HCT116 (cell line): ENCODE results near the gene CEP170B. TPM values are rescaled to one million over a fixed set of nuclear protein-coding genes. Genes with fewer than 3 reads are reported as not detected.

Experiments
- ATAC-seq: fragments of 200-7000 bp; cut with Tn5 transposase; 2 replicates; pipeline ENCODE4 v1.9.1; 2020; ENCODE audit warnings: mild to moderate bottlenecking, moderate library complexity
- BruUV-seq: library from RNA; stranded (reverse); fragments of 400-500 nt; replicated peaks from 2 replicates; lab custom pipeline; 2021; lab: Mats Ljungman, UMichigan
- CTCF ChIA-PET: fragments of 300-600 bp; sonication (Branson Sonifier 250); formaldehyde crosslinking; loops from one replicate; lab custom pipeline; 2021; ENCODE audit warnings: antibody characterized with exemption; lab: Charles Lee
- POLR2A ChIA-PET: fragments of 300-600, 350-600 bp; sonication (Branson Sonifier 250); formaldehyde crosslinking; loops from one replicate; lab custom pipeline; 2021; ENCODE audit warnings: antibody characterized with exemption; lab: Charles Lee
- RAD21 ChIA-PET, 2 experiments: fragments of 300-600 bp; sonication (Branson Sonifier 250); formaldehyde crosslinking; loops; one replicate each; lab custom pipeline; 2023; ENCODE audit warnings: low total read pairs in 2 of 2; ENCODE audit not compliant: uncharacterized antibody in 2 of 2, unreplicated experiment in 2 of 2, low non-redundant PET in 1 of 2; lab: Charles Lee
- DNase-seq: peaks from one replicate; pipeline ENCODE4 v3.0.0-alpha.2; 2010; ENCODE audit warnings: low read depth, low spot score
- H2AFZ ChIP-seq: fragments of 200-600 bp; shearing (Covaris generic), sonication (generic); 2 replicates; pipeline ENCODE4 v1.6.1; 2017; ENCODE audit warnings: low read depth, mixed run types, mixed read lengths, antibody characterized with exemption, low read length; ENCODE audit not compliant: poor library complexity, severe bottlenecking
- H3K27ac ChIP-seq: 2 replicates; pipeline ENCODE4 v1.5.1; 2012; ENCODE audit warnings: low read depth, low read length
- H3K27me3 ChIP-seq: fragments of 200-600 bp; sonication (generic); 2 replicates; pipeline ENCODE4 v1.6.1; 2016; ENCODE audit warnings: mixed run types, low read length, mixed read lengths; ENCODE audit not compliant: insufficient read depth
- H3K36me3 ChIP-seq, 2 experiments: fragments of 200-500 bp in 1 of 2; fragments of 200-600 bp in 1 of 2; sonication (Bioruptor generic) in 1 of 2; sonication (generic) in 1 of 2; 2 replicates each; pipeline versions ENCODE4 v1.5.1 to v1.6.1; 2014 to 2016; ENCODE audit warnings: low read length in 2 of 2, inconsistent platforms in 1 of 2, mixed read lengths in 1 of 2, mixed run types in 1 of 2; ENCODE audit not compliant: insufficient read depth in 2 of 2, control insufficient read depth in 1 of 2
- H3K4me1 ChIP-seq, 2 experiments: fragments of 200-600 bp in 1 of 2; sonication (generic) in 1 of 2; 2 replicates each; pipeline versions ENCODE4 v1.5.1 to v1.6.1; 2012 to 2017; ENCODE audit warnings: low read length in 2 of 2, inconsistent platforms in 1 of 2, mild to moderate bottlenecking in 1 of 2, mixed read lengths in 1 of 2, mixed run types in 1 of 2, moderate library complexity in 1 of 2; ENCODE audit not compliant: insufficient read depth in 2 of 2, control insufficient read depth in 1 of 2
- H3K4me2 ChIP-seq: fragments of 200-600 bp; sonication (generic); 2 replicates; pipeline ENCODE4 v1.6.1; 2017; ENCODE audit warnings: mixed run types, low read length, mixed read lengths
- H3K4me3 ChIP-seq, 2 experiments: fragments of 200-600 bp in 1 of 2; sonication (generic) in 1 of 2; replicated peaks in 1 of 2; 2 replicates each; pipeline ENCODE4 v1.5.1; 2011 to 2016; ENCODE audit warnings: low read length in 2 of 2, control low read depth in 1 of 2, low read depth in 1 of 2, mild to moderate bottlenecking in 1 of 2, mixed read lengths in 1 of 2, mixed run types in 1 of 2
- H3K79me2 ChIP-seq: fragments of 200-600 bp; sonication (generic); 2 replicates; pipeline ENCODE4 v1.6.1; 2017; ENCODE audit warnings: mild to moderate bottlenecking, mixed run types, low read length, moderate library complexity, mixed read lengths; ENCODE audit not compliant: insufficient read depth
- H3K9ac ChIP-seq: fragments of 200-600 bp; sonication (generic); 2 replicates; pipeline ENCODE4 v1.6.1; 2016; ENCODE audit warnings: low read length, mixed read lengths
- H3K9me2 ChIP-seq: fragments of 200-600 bp; sonication (generic), shearing (Covaris generic); 2 replicates; pipeline ENCODE4 v1.6.1; 2017; ENCODE audit warnings: mixed run types, mild to moderate bottlenecking, moderate library complexity; ENCODE audit not compliant: insufficient read depth
- H3K9me3 ChIP-seq, 2 experiments: fragments of 200-500 bp in 1 of 2; fragments of 200-600 bp in 1 of 2; sonication (Bioruptor generic) in 1 of 2; sonication (generic) in 1 of 2; 2 replicates each; pipeline ENCODE4 v1.6.1; 2014 to 2017; ENCODE audit warnings: low read length in 2 of 2, mixed read lengths in 2 of 2, inconsistent platforms in 1 of 2, low read depth in 1 of 2, mild to moderate bottlenecking in 1 of 2, mixed run types in 1 of 2, moderate library complexity in 1 of 2; ENCODE audit not compliant: control insufficient read depth in 1 of 2, insufficient read depth in 1 of 2
- H4K20me1 ChIP-seq: fragments of 200-600 bp; sonication (generic), shearing (Covaris generic); 2 replicates; pipeline ENCODE4 v1.6.1; 2017; ENCODE audit warnings: mixed run types, mild to moderate bottlenecking, moderate library complexity; ENCODE audit not compliant: insufficient read depth
- CEBPB ChIP-seq: IDR thresholded peaks from 2 replicates; pipeline ENCODE4 v1.6.1; 2012; ENCODE audit warnings: low read depth
- CTCF ChIP-seq, 3 experiments: fragments of 200-600 bp in 1 of 3; sonication (generic) in 1 of 3; IDR thresholded peaks in 2 of 3; conservative IDR thresholded peaks in 1 of 3; 2 replicates each; pipeline ENCODE4 v1.5.1; 2012 to 2017; ENCODE audit warnings: low read depth in 2 of 3, low read length in 2 of 3, antibody characterized with exemption in 1 of 3, borderline replicate concordance in 1 of 3, control low read depth in 1 of 3, mild to moderate bottlenecking in 1 of 3, mixed read lengths in 1 of 3, mixed run types in 1 of 3, moderate library complexity in 1 of 3; ENCODE audit not compliant: insufficient read depth in 1 of 3
- EGR1 ChIP-seq: IDR thresholded peaks from 2 replicates; pipeline ENCODE4 v1.6.1; 2012; ENCODE audit warnings: low read depth
- ELF1 ChIP-seq: IDR thresholded peaks from 2 replicates; pipeline ENCODE4 v1.6.1; 2012; ENCODE audit warnings: low read depth, borderline replicate concordance
- EZH2 ChIP-seq: fragments of 200-600 bp; sonication (generic); IDR thresholded peaks from 2 replicates; pipeline ENCODE4 v1.6.1; 2017; ENCODE audit warnings: antibody characterized with exemption, mixed run types
- EZH2phosphoT487 ChIP-seq: fragments of 200-600 bp; IDR thresholded peaks from 2 replicates; pipeline ENCODE4 v1.6.1; 2018; ENCODE audit warnings: antibody characterized with exemption, borderline replicate concordance
- FOSL1 ChIP-seq: IDR thresholded peaks from 2 replicates; pipeline ENCODE4 v1.6.1; 2012; ENCODE audit warnings: low read depth
- RAD21 ChIP-seq: IDR thresholded peaks from 2 replicates; pipeline ENCODE4 v1.6.1; 2012; ENCODE audit warnings: low read depth, mild to moderate bottlenecking
- intact Hi-C: fragments of 100-400 bp; cut with micrococcal nuclease; formaldehyde crosslinking; loops from 2 replicates; pipeline ENCODE4 v1.10.0; 2022
- total RNA-seq: library from RNA; stranded (reverse); gene quantifications from one replicate; pipeline ENCODE4 v1.2.1, GENCODE V29; 2021; ENCODE audit not compliant: unreplicated experiment

CEP170B gene
- total RNA-seq, 1 experiment from 2014 or later, result 45.9 TPM

DNA sequence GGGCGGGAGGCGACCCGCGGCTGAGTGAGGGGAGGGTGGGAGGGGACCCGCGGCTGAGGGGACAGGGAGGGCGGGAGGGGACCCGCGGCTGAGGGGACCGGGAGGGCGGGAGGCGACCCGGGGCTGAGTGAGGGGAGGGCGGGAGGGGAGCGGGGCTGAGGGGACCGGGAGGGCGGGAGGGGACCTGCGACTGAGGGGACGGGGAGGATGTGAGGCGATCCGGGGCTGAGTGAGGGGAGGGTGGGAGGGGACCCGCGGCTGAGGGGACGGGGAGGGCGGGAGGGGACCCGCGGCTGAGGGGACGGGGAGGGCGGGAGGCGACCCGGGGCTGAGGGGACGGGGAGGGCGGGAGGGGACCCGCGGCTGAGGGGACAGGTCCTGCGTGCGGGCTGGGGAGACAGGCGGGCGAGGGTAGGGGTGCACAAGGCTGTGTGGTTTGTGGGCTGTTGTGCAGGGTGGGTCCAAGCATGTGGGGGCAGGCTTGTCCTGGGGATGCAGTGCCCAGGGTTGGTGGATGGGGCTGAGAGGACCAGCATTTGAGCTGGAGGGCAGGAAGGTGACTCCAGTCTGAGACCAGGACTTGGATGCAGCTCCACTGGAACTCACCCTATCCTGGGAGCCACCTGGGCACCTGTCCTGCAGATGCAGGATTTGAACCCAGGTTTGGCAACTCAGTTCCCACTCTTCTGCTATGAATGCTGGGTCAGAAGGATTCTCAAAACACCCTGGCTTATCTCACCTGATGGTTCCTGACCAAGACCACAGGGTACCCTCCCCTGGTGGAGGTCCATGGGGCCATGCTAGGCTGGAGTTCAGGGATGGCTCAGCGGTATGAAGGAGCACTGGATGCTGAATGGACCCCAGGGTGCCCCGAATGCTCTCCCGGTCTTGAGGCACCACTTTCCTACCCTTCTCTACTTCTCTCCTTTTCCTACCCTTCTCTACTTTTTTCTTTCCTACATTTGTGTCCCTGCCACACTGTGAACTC lies 69.0 kb downstream of the CEP170B start:
- TF ChIP-seq CTCF (IDR thresholded peaks at IDR 0.05 in 2 of 3, conservative IDR thresholded peaks at IDR 0.05 in 1 of 3; ENCODE audit: borderline replicate concordance in 1 of 3, insufficient read depth in 1 of 3, low read depth in 2 of 3, low read length in 2 of 3) (no peak), EZH2phosphoT487 (no peak), EZH2 (no peak), ELF1 (no peak), FOSL1 (no peak), CEBPB (no peak), RAD21 (no peak), EGR1 (no peak)
- TF ChIP-seq, all 23 proteins: peak for 0
- Histone ChIP-seq H3K4me3 (peak overlapping the region in 1 of 2 experiments; percentile 34; a peak in 2 of 4 replicates), H3K4me1 (peaks cover 0 to 7% of the 10 kb centered on the region in 2 experiments; a peak in 1 of 4 replicates), H2AFZ (no peak overlapping the region), H3K9me3 (no peaks in the 10 kb centered on the region), H3K9me2 (no peaks in the 10 kb centered on the region), H3K27ac (no peak overlapping the region), H3K9ac (no peak overlapping the region), H3K4me2 (0 out of 2 replicates have a peak overlapping the region, but pooled peaks have one; percentile 27), H3K27me3 (no peaks in the 10 kb centered on the region), H3K36me3 (no peaks in the 10 kb centered on the region), H3K79me2 (no peaks in the 10 kb centered on the region), H4K20me1 (no peaks in the 10 kb centered on the region)
- intact Hi-C loops, result loop anchor here (1.0 kb wide), 2 partner anchors 36 to 111 kb away; no protein-coding TSS in a partner anchor
- no TSS peak for BruUV-seq
- no peak for DNase-seq
- ChIA-PET RAD21 (interaction anchor here (0.5 to 1.1 kb wide), 2 partner anchors 40 to 273 kb away, joined by 3 read pairs; no protein-coding TSS in a partner anchor), POLR2A (interaction anchor here (1.7 kb wide), 1 partner anchor 40 kb away, joined by 5 read pairs; no protein-coding TSS in a partner anchor), CTCF (interaction anchor here (1.1 to 3.2 kb wide), 5 partner anchors 35 to 112 kb away, joined by 3 to 18 read pairs (median 3); no protein-coding TSS in a partner anchor)
- ATAC-seq, result no peak
